Panc1 (cell line): ENCODE results near the gene ADAMTS19. TPM values are rescaled to one million over a fixed set of nuclear protein-coding genes. Genes with fewer than 3 reads are reported as not detected.

Experiments used
- ATAC-seq: fragments of 200-7000 bp; cut with Tn5 transposase; 2 replicates; pipeline ENCODE4 v1.9.1; 2020; ENCODE audit warnings: mild to moderate bottlenecking, moderate library complexity
- BruUV-seq: library from RNA; stranded (reverse); fragments of 400-500 nt; replicated peaks from 2 replicates; lab custom pipeline; 2021; lab: Mats Ljungman, UMichigan
- CTCF ChIA-PET: fragments of 300-600 bp; sonication (Branson Sonifier 250); formaldehyde crosslinking; loops from one replicate; lab custom pipeline; 2022; ENCODE audit warnings: antibody characterized with exemption; lab: Charles Lee
- POLR2A ChIA-PET: fragments of 300-600 bp; sonication (Branson Sonifier 250); formaldehyde crosslinking; loops from one replicate; lab custom pipeline; 2022; ENCODE audit warnings: antibody characterized with exemption; lab: Charles Lee
- DNase-seq: peaks from one replicate; pipeline ENCODE4 v3.0.0-alpha.2; 2010; ENCODE audit warnings: low read depth, low spot score
- H3K27ac ChIP-seq: 2 replicates; pipeline ENCODE4 v1.5.1; 2011; ENCODE audit warnings: mild to moderate bottlenecking, low read length, inconsistent platforms
- H3K27me3 ChIP-seq: fragments of 200-500 bp; sonication (Bioruptor generic); 2 replicates; pipeline ENCODE4 v1.6.0; 2014; ENCODE audit warnings: low read length, inconsistent platforms; ENCODE audit not compliant: control insufficient read depth, insufficient read depth
- H3K36me3 ChIP-seq: fragments of 200-500 bp; sonication (Bioruptor generic); 2 replicates; pipeline ENCODE4 v1.5.1; 2014; ENCODE audit warnings: inconsistent platforms, mild to moderate bottlenecking, low read length, moderate library complexity; ENCODE audit not compliant: control insufficient read depth, insufficient read depth
- H3K4me1 ChIP-seq: 2 replicates; pipeline ENCODE4 v1.5.1; 2011; ENCODE audit warnings: inconsistent platforms, mild to moderate bottlenecking, low read length, moderate library complexity; ENCODE audit not compliant: control insufficient read depth, insufficient read depth
- H3K4me3 ChIP-seq, 2 experiments: 2 replicates each; pipeline ENCODE4 v1.5.1; 2011 to 2012; ENCODE audit warnings: low read depth in 2 of 2, low read length in 2 of 2, mild to moderate bottlenecking in 2 of 2, inconsistent platforms in 1 of 2, moderate library complexity in 1 of 2
- H3K9me3 ChIP-seq: fragments of 200-500 bp; sonication (Bioruptor generic); 2 replicates; pipeline ENCODE4 v1.5.1; 2014; ENCODE audit warnings: low read depth, mild to moderate bottlenecking, inconsistent platforms, low read length, moderate library complexity; ENCODE audit not compliant: control insufficient read depth, insufficient read depth
- POLR2AphosphoS5 ChIP-seq: IDR thresholded peaks from 2 replicates; pipeline ENCODE4 v1.6.1; 2012; ENCODE audit warnings: mild to moderate bottlenecking, low read depth, low read length, moderate library complexity
- SIN3A ChIP-seq: IDR thresholded peaks from 2 replicates; pipeline ENCODE4 v1.6.1; 2012; ENCODE audit warnings: low read depth, mild to moderate bottlenecking, low read length, moderate library complexity, borderline replicate concordance; ENCODE audit not compliant: insufficient read depth
- TCF7L2 ChIP-seq: IDR thresholded peaks from 2 replicates; pipeline ENCODE4 v1.6.1; 2011; ENCODE audit warnings: mild to moderate bottlenecking, low read depth, low read length, inconsistent platforms
- in situ Hi-C: cut with HindIII; loops from 2 replicates; pipeline ENCODE4 v1.10.0; 2016; ENCODE audit warnings: low sequenced_read_pairs, low pct_unique_long_range_greater_than_20kb
- intact Hi-C: fragments of 100-400 bp; cut with micrococcal nuclease; formaldehyde crosslinking; loops from one replicate; pipeline ENCODE4 v1.10.0; 2022; ENCODE audit not compliant: unreplicated experiment
- total RNA-seq: library from RNA; stranded (reverse); gene quantifications from one replicate; pipeline ENCODE4 v1.2.1, GENCODE V29; 2021; ENCODE audit not compliant: unreplicated experiment
- TF ChIP-seq, protein P1 (sequence below), 2 experiments: IDR thresholded peaks; 2 replicates each; pipeline ENCODE4 v1.6.1; 2011 to 2012; ENCODE audit warnings: low read depth in 2 of 2, control low read depth in 1 of 2, low read length in 1 of 2, mild to moderate bottlenecking in 1 of 2, moderate library complexity in 1 of 2; ENCODE audit not compliant: insufficient read depth in 1 of 2
- TF ChIP-seq, protein P2 (sequence below): fragments of 450-650 bp; IDR thresholded peaks from 2 replicates; pipeline ENCODE4 v1.5.1; 2017; ENCODE audit warnings: mild to moderate bottlenecking

Gene ADAMTS19
- total RNA-seq, 1 experiment from 2014 or later, result not detected

DNA sequence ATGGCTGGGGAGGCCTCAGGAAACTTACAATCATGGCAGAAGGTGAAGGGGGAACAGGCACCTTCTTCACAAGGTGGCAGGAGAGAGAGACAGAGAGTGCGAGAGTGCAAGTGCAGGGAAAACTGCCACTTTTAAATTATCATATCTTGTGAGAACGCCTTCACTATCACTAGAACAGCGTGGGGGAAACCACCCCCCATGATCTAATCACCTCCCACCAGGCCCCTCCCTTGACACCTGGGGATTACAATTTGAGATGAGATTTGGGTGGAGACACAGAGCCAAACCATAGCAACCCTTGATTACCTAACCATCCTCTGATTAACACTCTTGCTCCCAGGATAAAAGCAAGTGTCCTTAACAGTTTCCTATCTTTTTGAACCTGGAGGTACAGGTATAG, 21.1 kb downstream of the ADAMTS19 start:
- ATAC-seq (no peak), DNase-seq (no peak)
- TF ChIP-seq, protein P1, sequence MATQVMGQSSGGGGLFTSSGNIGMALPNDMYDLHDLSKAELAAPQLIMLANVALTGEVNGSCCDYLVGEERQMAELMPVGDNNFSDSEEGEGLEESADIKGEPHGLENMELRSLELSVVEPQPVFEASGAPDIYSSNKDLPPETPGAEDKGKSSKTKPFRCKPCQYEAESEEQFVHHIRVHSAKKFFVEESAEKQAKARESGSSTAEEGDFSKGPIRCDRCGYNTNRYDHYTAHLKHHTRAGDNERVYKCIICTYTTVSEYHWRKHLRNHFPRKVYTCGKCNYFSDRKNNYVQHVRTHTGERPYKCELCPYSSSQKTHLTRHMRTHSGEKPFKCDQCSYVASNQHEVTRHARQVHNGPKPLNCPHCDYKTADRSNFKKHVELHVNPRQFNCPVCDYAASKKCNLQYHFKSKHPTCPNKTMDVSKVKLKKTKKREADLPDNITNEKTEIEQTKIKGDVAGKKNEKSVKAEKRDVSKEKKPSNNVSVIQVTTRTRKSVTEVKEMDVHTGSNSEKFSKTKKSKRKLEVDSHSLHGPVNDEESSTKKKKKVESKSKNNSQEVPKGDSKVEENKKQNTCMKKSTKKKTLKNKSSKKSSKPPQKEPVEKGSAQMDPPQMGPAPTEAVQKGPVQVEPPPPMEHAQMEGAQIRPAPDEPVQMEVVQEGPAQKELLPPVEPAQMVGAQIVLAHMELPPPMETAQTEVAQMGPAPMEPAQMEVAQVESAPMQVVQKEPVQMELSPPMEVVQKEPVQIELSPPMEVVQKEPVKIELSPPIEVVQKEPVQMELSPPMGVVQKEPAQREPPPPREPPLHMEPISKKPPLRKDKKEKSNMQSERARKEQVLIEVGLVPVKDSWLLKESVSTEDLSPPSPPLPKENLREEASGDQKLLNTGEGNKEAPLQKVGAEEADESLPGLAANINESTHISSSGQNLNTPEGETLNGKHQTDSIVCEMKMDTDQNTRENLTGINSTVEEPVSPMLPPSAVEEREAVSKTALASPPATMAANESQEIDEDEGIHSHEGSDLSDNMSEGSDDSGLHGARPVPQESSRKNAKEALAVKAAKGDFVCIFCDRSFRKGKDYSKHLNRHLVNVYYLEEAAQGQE (IDR thresholded peaks at IDR 0.05; ENCODE audit: insufficient read depth in 1 of 2, low read depth in 2 of 2, low read length in 1 of 2), result no peak
- TF ChIP-seq TCF7L2 (no peak), POLR2AphosphoS5 (no peak), SIN3A (no peak)
- TF ChIP-seq, protein P2, sequence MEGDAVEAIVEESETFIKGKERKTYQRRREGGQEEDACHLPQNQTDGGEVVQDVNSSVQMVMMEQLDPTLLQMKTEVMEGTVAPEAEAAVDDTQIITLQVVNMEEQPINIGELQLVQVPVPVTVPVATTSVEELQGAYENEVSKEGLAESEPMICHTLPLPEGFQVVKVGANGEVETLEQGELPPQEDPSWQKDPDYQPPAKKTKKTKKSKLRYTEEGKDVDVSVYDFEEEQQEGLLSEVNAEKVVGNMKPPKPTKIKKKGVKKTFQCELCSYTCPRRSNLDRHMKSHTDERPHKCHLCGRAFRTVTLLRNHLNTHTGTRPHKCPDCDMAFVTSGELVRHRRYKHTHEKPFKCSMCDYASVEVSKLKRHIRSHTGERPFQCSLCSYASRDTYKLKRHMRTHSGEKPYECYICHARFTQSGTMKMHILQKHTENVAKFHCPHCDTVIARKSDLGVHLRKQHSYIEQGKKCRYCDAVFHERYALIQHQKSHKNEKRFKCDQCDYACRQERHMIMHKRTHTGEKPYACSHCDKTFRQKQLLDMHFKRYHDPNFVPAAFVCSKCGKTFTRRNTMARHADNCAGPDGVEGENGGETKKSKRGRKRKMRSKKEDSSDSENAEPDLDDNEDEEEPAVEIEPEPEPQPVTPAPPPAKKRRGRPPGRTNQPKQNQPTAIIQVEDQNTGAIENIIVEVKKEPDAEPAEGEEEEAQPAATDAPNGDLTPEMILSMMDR, result no peak
- H3K36me3 ChIP-seq, result no peaks in the 10 kb centered on the region
- BruUV-seq, result no TSS peak
- ChIA-PET CTCF (no interaction called here), POLR2A (no interaction called here)
- H3K27ac ChIP-seq, result no peak overlapping the region
- no peaks in the 10 kb centered on the region for H3K27me3 ChIP-seq
- no peaks in the 10 kb centered on the region for H3K4me1 ChIP-seq
- no peaks in the 10 kb centered on the region for H3K9me3 ChIP-seq
- H3K4me3 ChIP-seq, result no peak overlapping the region
- in situ Hi-C loops, result no loop called here
- intact Hi-C loops, result no loop called here

DNA sequence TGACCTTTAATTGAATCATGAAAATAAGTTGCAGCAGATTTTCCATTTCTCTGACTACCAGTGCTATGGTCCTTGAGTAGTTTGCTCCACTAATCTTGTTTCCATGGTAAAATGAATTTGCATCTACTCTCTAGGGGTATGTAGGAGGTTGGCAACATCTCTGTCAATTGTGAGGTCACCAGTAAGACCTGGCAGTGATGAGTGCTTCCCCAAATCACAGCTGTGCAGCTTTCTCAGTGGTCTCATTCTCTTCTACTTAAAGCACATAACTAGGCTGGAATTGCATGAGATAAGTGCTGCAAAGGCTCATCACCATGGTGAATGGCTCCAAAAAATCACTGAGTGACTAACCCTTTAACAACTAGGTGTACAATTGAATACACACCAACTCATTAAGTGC, 36.3 kb downstream of the ADAMTS19 start:
- H3K4me3 ChIP-seq, result no peak overlapping the region
- no peaks in the 10 kb centered on the region for H3K4me1 ChIP-seq
- ChIA-PET CTCF (no interaction called here), POLR2A (no interaction called here)
- H3K27ac ChIP-seq, result no peak overlapping the region
- H3K9me3 ChIP-seq, result no peaks in the 10 kb centered on the region
- no peak for DNase-seq
- BruUV-seq, result no TSS peak
- H3K36me3 ChIP-seq, result no peaks in the 10 kb centered on the region
- H3K27me3 ChIP-seq, result no peaks in the 10 kb centered on the region
- no peak for ATAC-seq
- in situ Hi-C loops, result no loop called here
- TF ChIP-seq POLR2AphosphoS5 (no peak), TCF7L2 (no peak)
- TF ChIP-seq, protein P1 (IDR thresholded peaks at IDR 0.05; ENCODE audit: insufficient read depth in 1 of 2, low read depth in 2 of 2, low read length in 1 of 2), result no peak
- intact Hi-C loops, result no loop called here
